H9 (cell line): ENCODE results near the gene LIAS. TPM values are rescaled to one million over a fixed set of nuclear protein-coding genes. Genes with fewer than 3 reads are reported as not detected.

Experiments used
- DNase-seq: peaks from one replicate; pipeline ENCODE4 v3.0.0-alpha.2; 2017
- H2AFZ ChIP-seq: one replicate; pipeline ENCODE4 v1.6.1; 2013; ENCODE audit warnings: mild to moderate bottlenecking, low read length, control low read depth, moderate library complexity
- H2AK5ac ChIP-seq: 2 replicates; pipeline ENCODE4 v1.6.1; 2013; ENCODE audit warnings: low read length, control low read depth, mixed read lengths; ENCODE audit not compliant: insufficient read length
- H2BK120ac ChIP-seq: one replicate; pipeline ENCODE4 v1.6.1; 2013; ENCODE audit warnings: low read depth, mild to moderate bottlenecking, low read length, control low read depth, inconsistent platforms; ENCODE audit not compliant: poor library complexity, severe bottlenecking
- H2BK12ac ChIP-seq: 2 replicates; pipeline ENCODE4 v1.6.1; 2013; ENCODE audit warnings: low read length, control low read depth, mixed read lengths, low read depth; ENCODE audit not compliant: insufficient read length
- H2BK15ac ChIP-seq: 2 replicates; pipeline ENCODE4 v1.6.1; 2013; ENCODE audit warnings: low read depth, low read length, control low read depth
- H2BK20ac ChIP-seq: one replicate; pipeline ENCODE4 v1.6.1; 2013; ENCODE audit warnings: low read depth, mild to moderate bottlenecking, low read length, control low read depth, inconsistent platforms; ENCODE audit not compliant: poor library complexity, severe bottlenecking
- H2BK5ac ChIP-seq: 2 replicates; pipeline ENCODE4 v1.6.1; 2013; ENCODE audit warnings: low read length, control low read depth, mixed read lengths; ENCODE audit not compliant: insufficient read length
- H3K14ac ChIP-seq: 2 replicates; pipeline ENCODE4 v1.6.1; 2013; ENCODE audit warnings: low read length, control low read depth; ENCODE audit not compliant: insufficient read depth
- H3K18ac ChIP-seq: 2 replicates; pipeline ENCODE4 v1.6.1; 2013; ENCODE audit warnings: low read depth, mild to moderate bottlenecking, mixed read lengths, low read length, control low read depth; ENCODE audit not compliant: insufficient read length
- H3K23ac ChIP-seq: 2 replicates; pipeline ENCODE4 v1.6.1; 2013; ENCODE audit warnings: low read length, control low read depth, mixed read lengths, low read depth; ENCODE audit not compliant: insufficient read length
- H3K23me2 ChIP-seq: 2 replicates; pipeline ENCODE4 v1.6.1; 2013; ENCODE audit warnings: low read depth, mild to moderate bottlenecking, mixed read lengths, low read length, control low read depth; ENCODE audit not compliant: insufficient read length, poor library complexity, severe bottlenecking
- H3K27ac ChIP-seq: 2 replicates; pipeline ENCODE4 v1.5.1; 2013; ENCODE audit warnings: low read length, control low read depth, mixed read lengths, low read depth; ENCODE audit not compliant: insufficient read length
- H3K27me3 ChIP-seq: 2 replicates; pipeline ENCODE4 v1.6.1; 2013; ENCODE audit warnings: low read length, control low read depth, inconsistent platforms; ENCODE audit not compliant: insufficient read depth
- H3K4ac ChIP-seq: 2 replicates; pipeline ENCODE4 v1.6.1; 2013; ENCODE audit warnings: low read depth, mild to moderate bottlenecking, control low read depth, inconsistent platforms, low read length, moderate library complexity
- H3K4me1 ChIP-seq: 2 replicates; pipeline ENCODE4 v1.6.1; 2013; ENCODE audit warnings: low read length, control low read depth, inconsistent platforms; ENCODE audit not compliant: insufficient read depth
- H3K4me2 ChIP-seq: 2 replicates; pipeline ENCODE4 v1.6.1; 2013; ENCODE audit warnings: low read length, control low read depth, mixed read lengths; ENCODE audit not compliant: insufficient read length, insufficient read depth
- H3K56ac ChIP-seq: 2 replicates; pipeline ENCODE4 v1.6.1; 2013; ENCODE audit warnings: low read depth, mild to moderate bottlenecking, mixed read lengths, low read length, control low read depth; ENCODE audit not compliant: insufficient read length
- H3K79me1 ChIP-seq: 2 replicates; pipeline ENCODE4 v1.6.1; 2013; ENCODE audit warnings: low read depth, mild to moderate bottlenecking, moderate library complexity, low read length, control low read depth, inconsistent platforms; ENCODE audit not compliant: insufficient read depth, poor library complexity, severe bottlenecking
- H3K79me2 ChIP-seq: 2 replicates; pipeline ENCODE4 v1.6.1; 2013; ENCODE audit warnings: low read length, control low read depth, inconsistent platforms; ENCODE audit not compliant: insufficient read depth
- H3K9ac ChIP-seq: 2 replicates; pipeline ENCODE4 v1.6.1; 2013; ENCODE audit warnings: low read length, control low read depth, mixed read lengths; ENCODE audit not compliant: insufficient read length; ENCODE audit errors: extremely low read depth
- H3K9me3 ChIP-seq: one replicate; pipeline ENCODE4 v1.6.1; 2013; ENCODE audit warnings: low read depth, low read length, inconsistent platforms; ENCODE audit not compliant: control insufficient read depth
- H3T11ph ChIP-seq: one replicate; pipeline ENCODE4 v1.6.1; 2013; ENCODE audit warnings: mild to moderate bottlenecking, low read length, control low read depth, inconsistent platforms
- H4K20me1 ChIP-seq: one replicate; pipeline ENCODE4 v1.6.1; 2013; ENCODE audit not compliant: control insufficient read depth, insufficient read length, insufficient read depth
- H4K5ac ChIP-seq: 2 replicates; pipeline ENCODE4 v1.6.1; 2013; ENCODE audit warnings: low read depth, mild to moderate bottlenecking, mixed read lengths, low read length, control low read depth; ENCODE audit not compliant: insufficient read length
- H4K8ac ChIP-seq: replicated peaks from 2 replicates; pipeline ENCODE4 v1.6.1; 2013; ENCODE audit warnings: low read length, control low read depth, mixed read lengths, low read depth; ENCODE audit not compliant: insufficient read length
- H4K91ac ChIP-seq: 2 replicates; pipeline ENCODE4 v1.6.1; 2013; ENCODE audit warnings: low read depth, mild to moderate bottlenecking, moderate library complexity, mixed read lengths, low read length, control low read depth; ENCODE audit not compliant: insufficient read length
- H3K27ac Mint-ChIP-seq, 3 experiments: 2 replicates in 2 of 3; 3 replicates in 1 of 3; pipeline ENCODE4 v1.8.0; 2020 to 2021; ENCODE audit warnings: mixed read lengths in 3 of 3, mild to moderate bottlenecking in 1 of 3, moderate library complexity in 1 of 3
- H3K27me3 Mint-ChIP-seq: 2 replicates; pipeline ENCODE4 v1.8.0; 2021; ENCODE audit warnings: low read depth, mild to moderate bottlenecking, moderate library complexity, mixed read lengths
- H3K36me3 Mint-ChIP-seq, 3 experiments: 2 replicates in 2 of 3; 3 replicates in 1 of 3; pipeline ENCODE4 v1.8.0; 2020 to 2021; ENCODE audit warnings: low read depth in 3 of 3, mixed read lengths in 3 of 3; ENCODE audit not compliant: insufficient read depth in 1 of 3
- H3K4me1 Mint-ChIP-seq, 2 experiments: 2 replicates each; pipeline ENCODE4 v1.8.0; 2020; ENCODE audit warnings: mixed read lengths in 2 of 2
- H3K4me3 Mint-ChIP-seq, 2 experiments: 2 replicates in 1 of 2; 3 replicates in 1 of 2; pipeline ENCODE4 v1.8.0; 2020 to 2021; ENCODE audit warnings: mild to moderate bottlenecking in 2 of 2, mixed read lengths in 2 of 2, moderate library complexity in 1 of 2
- H3K9me3 Mint-ChIP-seq, 2 experiments: 2 replicates in 1 of 2; 3 replicates in 1 of 2; pipeline ENCODE4 v1.8.0; 2020; ENCODE audit warnings: mild to moderate bottlenecking in 2 of 2, mixed read lengths in 2 of 2, moderate library complexity in 1 of 2
- WGBS: extraction: QIAGEN DNeasy Blood & Tissue Kit; methylation state at CpG from one replicate; pipeline ENCODE4 v1.1.7; 2013; ENCODE audit warnings: missing lambda C conversion rate, low lambda C conversion rate, mixed read lengths; ENCODE audit not compliant: insufficient read length; ENCODE audit errors: extremely low coverage; 5-methylcytosine and 5-hydroxymethylcytosine counted together
- total RNA-seq: library from RNA; stranded (reverse); gene quantifications from 2 replicates; pipeline ENCODE4 v1.2.1, GENCODE V29; 2021
- TF ChIP-seq, protein P1 (sequence below): fragments of 200-600 bp; sonication (generic); conservative IDR thresholded peaks from 3 replicates; pipeline ENCODE4 v1.8.0; 2021; ENCODE audit warnings: antibody characterized with exemption, mild to moderate bottlenecking

Gene LIAS
- total RNA-seq, 1 experiment from 2014 or later = 18.5 TPM

DNA sequence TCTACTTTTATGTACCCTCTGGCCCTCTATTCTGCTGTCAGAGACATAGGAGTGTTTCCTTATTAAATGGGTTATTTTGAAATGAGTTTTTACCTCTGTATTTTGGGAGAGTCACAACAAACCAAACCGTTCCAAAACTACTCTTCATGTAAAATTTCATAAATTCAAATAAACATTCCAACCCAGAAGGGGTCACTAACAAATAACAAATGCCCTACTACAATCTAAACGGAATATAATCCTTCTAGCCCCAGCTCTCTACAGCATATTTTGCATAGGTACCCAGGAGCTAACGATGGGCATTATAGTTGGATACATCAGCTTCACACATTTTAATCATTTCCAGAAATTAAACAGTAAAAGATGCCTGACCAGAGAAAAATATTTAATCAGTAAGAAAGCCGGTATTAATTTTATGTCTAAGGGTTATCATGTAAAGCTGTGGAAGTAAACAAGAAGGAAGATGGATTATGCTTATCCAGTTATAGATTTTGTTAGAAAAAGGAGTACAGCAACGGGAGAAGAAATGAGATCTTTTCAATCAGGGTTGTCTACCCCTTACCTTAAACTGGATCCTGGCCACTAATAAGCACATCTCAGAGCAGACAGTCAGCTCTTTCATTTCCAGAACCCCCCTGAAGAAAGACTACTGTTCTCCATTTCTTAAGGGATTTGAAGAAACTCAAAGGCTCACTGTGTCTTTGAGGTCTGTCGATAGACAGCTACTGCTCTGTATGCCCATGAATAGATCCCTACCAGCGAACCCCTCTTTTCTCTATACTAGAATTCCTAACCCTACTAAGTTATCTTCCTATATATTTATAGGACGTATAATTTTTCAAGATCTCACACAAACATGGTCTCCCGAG, 67.2 kb downstream of the LIAS start:
- no peak overlapping the region for H2BK15ac ChIP-seq
- DNase-seq = no peak
- peaks cover 20 to 32% (median 26%) of the 10 kb centered on the region in 3 experiments for H3K36me3 Mint-ChIP-seq
- TF ChIP-seq, protein P1, sequence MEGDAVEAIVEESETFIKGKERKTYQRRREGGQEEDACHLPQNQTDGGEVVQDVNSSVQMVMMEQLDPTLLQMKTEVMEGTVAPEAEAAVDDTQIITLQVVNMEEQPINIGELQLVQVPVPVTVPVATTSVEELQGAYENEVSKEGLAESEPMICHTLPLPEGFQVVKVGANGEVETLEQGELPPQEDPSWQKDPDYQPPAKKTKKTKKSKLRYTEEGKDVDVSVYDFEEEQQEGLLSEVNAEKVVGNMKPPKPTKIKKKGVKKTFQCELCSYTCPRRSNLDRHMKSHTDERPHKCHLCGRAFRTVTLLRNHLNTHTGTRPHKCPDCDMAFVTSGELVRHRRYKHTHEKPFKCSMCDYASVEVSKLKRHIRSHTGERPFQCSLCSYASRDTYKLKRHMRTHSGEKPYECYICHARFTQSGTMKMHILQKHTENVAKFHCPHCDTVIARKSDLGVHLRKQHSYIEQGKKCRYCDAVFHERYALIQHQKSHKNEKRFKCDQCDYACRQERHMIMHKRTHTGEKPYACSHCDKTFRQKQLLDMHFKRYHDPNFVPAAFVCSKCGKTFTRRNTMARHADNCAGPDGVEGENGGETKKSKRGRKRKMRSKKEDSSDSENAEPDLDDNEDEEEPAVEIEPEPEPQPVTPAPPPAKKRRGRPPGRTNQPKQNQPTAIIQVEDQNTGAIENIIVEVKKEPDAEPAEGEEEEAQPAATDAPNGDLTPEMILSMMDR = no peak
- H2AFZ ChIP-seq = no peak overlapping the region
- peaks cover 9% of the 10 kb centered on the region for H3K23me2 ChIP-seq
- peak overlapping the region; percentile 97 to 99 (median 97); a peak in 5 of 7 replicates for H3K27ac Mint-ChIP-seq
- H3K23ac ChIP-seq = no peak overlapping the region
- no peaks in the 10 kb centered on the region for H3K27me3 ChIP-seq
- H3K4me1 ChIP-seq = no peaks in the 10 kb centered on the region
- H4K20me1 ChIP-seq = no peaks in the 10 kb centered on the region
- H3K4me2 ChIP-seq = peak overlapping the region; percentile 90
- H2BK5ac ChIP-seq = no peak overlapping the region
- H3K18ac ChIP-seq = no peak overlapping the region
- no peak overlapping the region for H4K5ac ChIP-seq
- no peak overlapping the region for H3K27ac ChIP-seq
- no peak overlapping the region for H3K4ac ChIP-seq
- peaks cover 7% of the 10 kb centered on the region; the same call in 1 of the 2 replicates for H3K79me2 ChIP-seq
- WGBS = no CpG with 5 or more reads among the region's 9 CpGs
- peak overlapping the region; percentile 97 to 99 for H3K4me3 Mint-ChIP-seq
- no peak overlapping the region for H2BK120ac ChIP-seq
- H3K9me3 ChIP-seq = peaks cover 10% of the 10 kb centered on the region
- H4K8ac ChIP-seq = no peak overlapping the region
- H3K27me3 Mint-ChIP-seq = no peaks in the 10 kb centered on the region
- H3K56ac ChIP-seq = no peak overlapping the region
- H2BK20ac ChIP-seq = no peak overlapping the region
- H2AK5ac ChIP-seq = no peak overlapping the region
- H2BK12ac ChIP-seq = no peak overlapping the region
- peak overlapping the region; percentile 97 for H3K9ac ChIP-seq
- H3K9me3 Mint-ChIP-seq = peaks cover 18 to 19% of the 10 kb centered on the region in 2 experiments
- H3K14ac ChIP-seq = no peak overlapping the region
- H3K4me1 Mint-ChIP-seq = peaks cover 14 to 15% of the 10 kb centered on the region in 2 experiments
- no peak overlapping the region for H3T11ph ChIP-seq
- H4K91ac ChIP-seq = no peak overlapping the region
- H3K79me1 ChIP-seq = peaks cover 3% of the 10 kb centered on the region
